ENCODE data around the gene PCDH10.

DNA sequence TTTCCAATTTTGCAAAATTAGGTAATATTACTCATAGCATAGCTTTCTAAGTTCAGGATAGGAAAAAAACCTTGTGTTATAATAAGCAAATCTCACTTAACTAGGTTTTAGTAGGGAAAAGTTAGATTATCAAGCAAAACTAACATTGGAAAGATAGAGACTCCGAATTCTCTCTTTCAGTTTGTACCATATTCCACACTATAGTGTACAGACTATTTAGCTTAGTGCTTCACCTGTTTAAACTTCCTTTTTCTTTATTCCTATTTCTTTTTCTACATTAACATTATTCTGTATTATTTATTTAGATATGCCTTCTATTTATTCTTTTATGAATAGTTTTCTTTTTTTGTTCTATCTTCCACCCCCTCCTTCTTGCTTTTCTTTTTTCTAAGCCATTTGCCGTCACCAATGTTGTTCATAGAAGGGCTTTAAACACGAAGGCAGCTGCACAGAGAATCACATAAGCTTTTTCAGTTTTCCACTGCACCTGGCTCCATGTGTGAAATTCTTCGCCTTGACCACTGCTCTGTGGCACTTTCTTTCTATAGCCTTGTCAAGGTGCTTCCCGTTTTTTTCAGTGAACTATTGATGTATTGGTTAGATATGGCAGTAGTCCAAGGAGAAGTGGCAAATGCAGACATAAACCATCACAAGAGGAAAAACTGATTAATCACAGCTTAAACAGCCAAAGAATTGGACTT lies 8.5 kb downstream of the PCDH10 start:
- TF ChIP-seq CTCF (IDR thresholded peaks at IDR 0.05) = no peak
- no peak for TF ChIP-seq EZH2 (IDR thresholded peaks at IDR 0.05)
- TF ChIP-seq EZH2phosphoT487 (IDR thresholded peaks at IDR 0.05) = no peak

Measured in neural progenitor cell (in vitro differentiated cells).